ENCODE results near the gene DDI2.

DDI2 gene

DNA sequence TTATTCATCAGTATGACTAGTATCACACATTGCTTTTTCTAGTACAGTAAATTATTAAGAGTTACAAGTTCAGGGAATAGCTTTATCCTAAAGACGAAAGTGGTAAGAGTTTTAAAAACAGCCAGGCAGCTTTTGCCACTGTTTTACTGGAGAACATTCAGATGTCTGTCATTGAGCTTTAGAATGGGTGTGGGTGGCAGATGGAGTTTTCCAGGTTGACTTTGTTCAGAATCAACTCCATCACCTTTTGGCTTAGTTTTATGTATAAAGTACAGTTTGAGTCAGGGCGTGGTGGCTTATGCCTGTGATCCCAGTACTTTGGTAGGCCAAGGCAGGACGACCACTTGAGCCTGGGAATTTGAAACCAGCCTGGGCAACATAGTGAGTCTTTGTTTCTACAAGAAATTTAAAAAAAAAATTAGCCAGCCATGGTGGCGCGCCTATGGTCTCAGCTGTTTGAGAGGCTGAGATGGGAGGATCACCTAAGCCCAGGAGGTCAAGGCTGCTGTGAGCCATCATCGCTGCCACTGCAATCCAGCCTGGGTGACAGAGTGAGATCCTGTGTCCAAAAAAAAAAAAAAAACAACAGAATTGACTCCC is 36.9 kb downstream of the DDI2 start:
- H3K4me1 ChIP-seq (ENCODE audit: control insufficient read depth, insufficient read depth, low read length) = no peaks in the 10 kb centered on the region
- peaks cover 22 to 79% of the 10 kb centered on the region in 2 experiments for H3K36me3 ChIP-seq (ENCODE audit: control insufficient read depth in 2 of 2, insufficient read depth in 1 of 2, low read length in 2 of 2)
- no peak overlapping the region for H3K4me3 ChIP-seq (ENCODE audit: low read depth, low read length)
- H3K27ac ChIP-seq (ENCODE audit: extremely low read depth, low read depth, low read length) = no peak overlapping the region
- no peak for TF ChIP-seq ZNF776 (tag by site-specific recombination; IDR thresholded peaks at IDR 0.05; ENCODE audit: borderline replicate concordance)
- TF ChIP-seq, protein P1, sequence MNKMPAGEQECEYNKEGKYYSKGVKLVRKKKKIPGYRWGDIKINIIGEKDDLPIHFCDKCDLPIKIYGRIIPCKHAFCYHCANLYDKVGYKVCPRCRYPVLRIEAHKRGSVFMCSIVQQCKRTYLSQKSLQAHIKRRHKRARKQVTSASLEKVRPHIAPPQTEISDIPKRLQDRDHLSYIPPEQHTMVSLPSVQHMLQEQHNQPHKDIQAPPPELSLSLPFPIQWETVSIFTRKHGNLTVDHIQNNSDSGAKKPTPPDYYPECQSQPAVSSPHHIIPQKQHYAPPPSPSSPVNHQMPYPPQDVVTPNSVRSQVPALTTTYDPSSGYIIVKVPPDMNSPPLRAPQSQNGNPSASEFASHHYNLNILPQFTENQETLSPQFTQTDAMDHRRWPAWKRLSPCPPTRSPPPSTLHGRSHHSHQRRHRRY (tag by site-specific recombination; IDR thresholded peaks at IDR 0.05) = no peak
- TF ChIP-seq SP2 (tag by site-specific recombination; IDR thresholded peaks at IDR 0.05) = no peak
- TF ChIP-seq, protein P2, sequence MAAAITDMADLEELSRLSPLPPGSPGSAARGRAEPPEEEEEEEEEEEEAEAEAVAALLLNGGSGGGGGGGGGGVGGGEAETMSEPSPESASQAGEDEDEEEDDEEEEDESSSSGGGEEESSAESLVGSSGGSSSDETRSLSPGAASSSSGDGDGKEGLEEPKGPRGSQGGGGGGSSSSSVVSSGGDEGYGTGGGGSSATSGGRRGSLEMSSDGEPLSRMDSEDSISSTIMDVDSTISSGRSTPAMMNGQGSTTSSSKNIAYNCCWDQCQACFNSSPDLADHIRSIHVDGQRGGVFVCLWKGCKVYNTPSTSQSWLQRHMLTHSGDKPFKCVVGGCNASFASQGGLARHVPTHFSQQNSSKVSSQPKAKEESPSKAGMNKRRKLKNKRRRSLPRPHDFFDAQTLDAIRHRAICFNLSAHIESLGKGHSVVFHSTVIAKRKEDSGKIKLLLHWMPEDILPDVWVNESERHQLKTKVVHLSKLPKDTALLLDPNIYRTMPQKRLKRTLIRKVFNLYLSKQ (tag by site-specific recombination; IDR thresholded peaks at IDR 0.05; ENCODE audit: borderline replicate concordance) = no peak
- TF ChIP-seq ZNF777 (tag by site-specific recombination; IDR thresholded peaks at IDR 0.05; ENCODE audit: borderline replicate concordance) = no peak
- TF ChIP-seq, protein P3, sequence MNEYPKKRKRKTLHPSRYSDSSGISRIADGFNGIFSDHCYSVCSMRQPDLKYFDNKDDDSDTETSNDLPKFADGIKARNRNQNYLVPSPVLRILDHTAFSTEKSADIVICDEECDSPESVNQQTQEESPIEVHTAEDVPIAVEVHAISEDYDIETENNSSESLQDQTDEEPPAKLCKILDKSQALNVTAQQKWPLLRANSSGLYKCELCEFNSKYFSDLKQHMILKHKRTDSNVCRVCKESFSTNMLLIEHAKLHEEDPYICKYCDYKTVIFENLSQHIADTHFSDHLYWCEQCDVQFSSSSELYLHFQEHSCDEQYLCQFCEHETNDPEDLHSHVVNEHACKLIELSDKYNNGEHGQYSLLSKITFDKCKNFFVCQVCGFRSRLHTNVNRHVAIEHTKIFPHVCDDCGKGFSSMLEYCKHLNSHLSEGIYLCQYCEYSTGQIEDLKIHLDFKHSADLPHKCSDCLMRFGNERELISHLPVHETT (tag by site-specific recombination; IDR thresholded peaks at IDR 0.05) = no peak
- TF ChIP-seq, protein P4, sequence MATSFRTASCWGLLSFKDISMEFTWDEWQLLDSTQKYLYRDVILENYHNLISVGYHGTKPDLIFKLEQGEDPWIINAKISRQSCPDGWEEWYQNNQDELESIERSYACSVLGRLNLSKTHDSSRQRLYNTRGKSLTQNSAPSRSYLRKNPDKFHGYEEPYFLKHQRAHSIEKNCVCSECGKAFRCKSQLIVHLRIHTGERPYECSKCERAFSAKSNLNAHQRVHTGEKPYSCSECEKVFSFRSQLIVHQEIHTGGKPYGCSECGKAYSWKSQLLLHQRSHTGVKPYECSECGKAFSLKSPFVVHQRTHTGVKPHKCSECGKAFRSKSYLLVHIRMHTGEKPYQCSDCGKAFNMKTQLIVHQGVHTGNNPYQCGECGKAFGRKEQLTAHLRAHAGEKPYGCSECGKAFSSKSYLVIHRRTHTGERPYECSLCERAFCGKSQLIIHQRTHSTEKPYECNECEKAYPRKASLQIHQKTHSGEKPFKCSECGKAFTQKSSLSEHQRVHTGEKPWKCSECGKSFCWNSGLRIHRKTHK (tag by site-specific recombination; IDR thresholded peaks at IDR 0.05) = no peak
- TF ChIP-seq, protein P5, sequence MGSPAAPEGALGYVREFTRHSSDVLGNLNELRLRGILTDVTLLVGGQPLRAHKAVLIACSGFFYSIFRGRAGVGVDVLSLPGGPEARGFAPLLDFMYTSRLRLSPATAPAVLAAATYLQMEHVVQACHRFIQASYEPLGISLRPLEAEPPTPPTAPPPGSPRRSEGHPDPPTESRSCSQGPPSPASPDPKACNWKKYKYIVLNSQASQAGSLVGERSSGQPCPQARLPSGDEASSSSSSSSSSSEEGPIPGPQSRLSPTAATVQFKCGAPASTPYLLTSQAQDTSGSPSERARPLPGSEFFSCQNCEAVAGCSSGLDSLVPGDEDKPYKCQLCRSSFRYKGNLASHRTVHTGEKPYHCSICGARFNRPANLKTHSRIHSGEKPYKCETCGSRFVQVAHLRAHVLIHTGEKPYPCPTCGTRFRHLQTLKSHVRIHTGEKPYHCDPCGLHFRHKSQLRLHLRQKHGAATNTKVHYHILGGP (tag by site-specific recombination; IDR thresholded peaks at IDR 0.05) = no peak
- TF ChIP-seq, protein P6, sequence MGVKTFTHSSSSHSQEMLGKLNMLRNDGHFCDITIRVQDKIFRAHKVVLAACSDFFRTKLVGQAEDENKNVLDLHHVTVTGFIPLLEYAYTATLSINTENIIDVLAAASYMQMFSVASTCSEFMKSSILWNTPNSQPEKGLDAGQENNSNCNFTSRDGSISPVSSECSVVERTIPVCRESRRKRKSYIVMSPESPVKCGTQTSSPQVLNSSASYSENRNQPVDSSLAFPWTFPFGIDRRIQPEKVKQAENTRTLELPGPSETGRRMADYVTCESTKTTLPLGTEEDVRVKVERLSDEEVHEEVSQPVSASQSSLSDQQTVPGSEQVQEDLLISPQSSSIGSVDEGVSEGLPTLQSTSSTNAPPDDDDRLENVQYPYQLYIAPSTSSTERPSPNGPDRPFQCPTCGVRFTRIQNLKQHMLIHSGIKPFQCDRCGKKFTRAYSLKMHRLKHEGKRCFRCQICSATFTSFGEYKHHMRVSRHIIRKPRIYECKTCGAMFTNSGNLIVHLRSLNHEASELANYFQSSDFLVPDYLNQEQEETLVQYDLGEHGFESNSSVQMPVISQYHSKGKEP (tag by site-specific recombination; IDR thresholded peaks at IDR 0.05) = no peak
- no peak for TF ChIP-seq ZNF747 (tag by site-specific recombination; IDR thresholded peaks at IDR 0.05)
- no peak for TF ChIP-seq ZBTB1 (tag by site-specific recombination; IDR thresholded peaks at IDR 0.05)
- TF ChIP-seq ZNF548 (tag by site-specific recombination; IDR thresholded peaks at IDR 0.05) = no peak
- no peak for TF ChIP-seq ZNF133 (tag by site-specific recombination; IDR thresholded peaks at IDR 0.05)
- TF ChIP-seq, protein P7, sequence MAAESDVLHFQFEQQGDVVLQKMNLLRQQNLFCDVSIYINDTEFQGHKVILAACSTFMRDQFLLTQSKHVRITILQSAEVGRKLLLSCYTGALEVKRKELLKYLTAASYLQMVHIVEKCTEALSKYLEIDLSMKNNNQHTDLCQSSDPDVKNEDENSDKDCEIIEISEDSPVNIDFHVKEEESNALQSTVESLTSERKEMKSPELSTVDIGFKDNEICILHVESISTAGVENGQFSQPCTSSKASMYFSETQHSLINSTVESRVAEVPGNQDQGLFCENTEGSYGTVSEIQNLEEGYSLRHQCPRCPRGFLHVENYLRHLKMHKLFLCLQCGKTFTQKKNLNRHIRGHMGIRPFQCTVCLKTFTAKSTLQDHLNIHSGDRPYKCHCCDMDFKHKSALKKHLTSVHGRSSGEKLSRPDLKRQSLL (tag by site-specific recombination; IDR thresholded peaks at IDR 0.05) = no peak
- TF ChIP-seq ZFP37 (tag by site-specific recombination; IDR thresholded peaks at IDR 0.05) = no peak
- no peak for TF ChIP-seq ZNF785 (tag by site-specific recombination; IDR thresholded peaks at IDR 0.05)
- no peak for TF ChIP-seq ZNF24 (tag by site-specific recombination; IDR thresholded peaks at IDR 0.05)
- TF ChIP-seq, protein P8, sequence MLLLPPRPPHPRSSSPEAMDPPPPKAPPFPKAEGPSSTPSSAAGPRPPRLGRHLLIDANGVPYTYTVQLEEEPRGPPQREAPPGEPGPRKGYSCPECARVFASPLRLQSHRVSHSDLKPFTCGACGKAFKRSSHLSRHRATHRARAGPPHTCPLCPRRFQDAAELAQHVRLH (tag by site-specific recombination; IDR thresholded peaks at IDR 0.05) = no peak
- no peak for TF ChIP-seq ZBTB20 (tag by site-specific recombination; IDR thresholded peaks at IDR 0.05)
- no peak for TF ChIP-seq ZBTB17 (tag by site-specific recombination; IDR thresholded peaks at IDR 0.05)
- ChIA-PET POLR2A (interaction anchor here (0.7 to 1.0 kb wide), 2 partner anchors 25 to 79 kb away, joined by 3 to 4 read pairs; no protein-coding TSS in a partner anchor), CTCF (interaction anchor here (1.2 kb wide), 1 partner anchor 86 kb away, joined by 4 read pairs; no protein-coding TSS in a partner anchor)
- H3K9me3 ChIP-seq (ENCODE audit: control insufficient read depth, insufficient read depth, low read depth, low read length) = no peaks in the 10 kb centered on the region
